Nephron progenitor cell (in vitro differentiated cells): Measurements from ENCODE around the gene MLIP.

Experiments
- DNase-seq: peaks from one replicate; pipeline ENCODE4 v3.0.0; 2021
- H3K27ac Mint-ChIP-seq: 2 replicates; pipeline ENCODE4 v1.8.0; 2021; ENCODE audit warnings: mild to moderate bottlenecking, moderate library complexity, mixed read lengths
- H3K27me3 Mint-ChIP-seq: 2 replicates; pipeline ENCODE4 v1.8.0; 2021; ENCODE audit warnings: mild to moderate bottlenecking, low read depth, mixed read lengths; ENCODE audit not compliant: poor library complexity
- H3K36me3 Mint-ChIP-seq: 2 replicates; pipeline ENCODE4 v1.8.0; 2021; ENCODE audit warnings: low read depth, mixed read lengths
- H3K4me1 Mint-ChIP-seq: 2 replicates; pipeline ENCODE4 v1.8.0; 2021; ENCODE audit warnings: mixed read lengths
- H3K4me3 Mint-ChIP-seq: 2 replicates; pipeline ENCODE4 v1.8.0; 2021; ENCODE audit warnings: mild to moderate bottlenecking, moderate library complexity, mixed read lengths
- H3K9me3 Mint-ChIP-seq: 2 replicates; pipeline ENCODE4 v1.8.0; 2021; ENCODE audit warnings: mild to moderate bottlenecking, moderate library complexity, mixed read lengths
- CTCF ChIP-seq: fragments of 200-600 bp; sonication (generic); IDR thresholded peaks from 2 replicates; pipeline ENCODE4 v1.5.0; 2021; ENCODE audit warnings: antibody characterized with exemption

Gene MLIP

GRCh38 chr6:54111341-54112045 is at the start of gene MLIP:
MLIP (plus strand) TSS chr6:54111443; CDS start chr6:54111480, 37 bp downstream.
- Mint-ChIP-seq H3K27ac (no peak within 1 kb of the TSS), H3K4me1 (peaks cover 17% of the 10 kb centered on the region), H3K4me3 (no peak within 1 kb of the TSS), H3K36me3 (no peaks in the 10 kb centered on the region), H3K9me3 (peaks cover 7% of the 10 kb centered on the region), H3K27me3 (peaks cover 8% of the 10 kb centered on the region)
- TF ChIP-seq CTCF, result no peak
- DNase-seq, result no peak

GRCh38 chr6:54063228-54063539 is 48.1 kb upstream of the MLIP start:
- Mint-ChIP-seq H3K36me3 (no peaks in the 10 kb centered on the region), H3K4me1 (peaks cover 9% of the 10 kb centered on the region), H3K9me3 (no peaks in the 10 kb centered on the region), H3K27me3 (no peaks in the 10 kb centered on the region), H3K4me3 (no peak overlapping the region), H3K27ac (no peak overlapping the region)
- no peak for DNase-seq
- no peak for TF ChIP-seq CTCF

GRCh38 chr6:54068694-54069093 is 42.5 kb upstream of the MLIP start:
- Mint-ChIP-seq H3K4me3 (no peak overlapping the region), H3K9me3 (no peaks in the 10 kb centered on the region), H3K27ac (no peak overlapping the region), H3K36me3 (no peaks in the 10 kb centered on the region), H3K4me1 (peaks cover 18% of the 10 kb centered on the region), H3K27me3 (no peaks in the 10 kb centered on the region)
- no peak for DNase-seq
- TF ChIP-seq CTCF, result no peak

- no peaks in the 10 kb centered on the region for H3K27me3 Mint-ChIP-seq
- H3K27ac Mint-ChIP-seq, result no peak overlapping the region
- no peaks in the 10 kb centered on the region for H3K36me3 Mint-ChIP-seq
- TF ChIP-seq CTCF, result no peak
- H3K4me1 Mint-ChIP-seq, result peaks cover 18% of the 10 kb centered on the region
- H3K4me3 Mint-ChIP-seq, result no peak overlapping the region
- DNase-seq, result no peak
- no peaks in the 10 kb centered on the region for H3K9me3 Mint-ChIP-seq
These were observed 41.2 kb upstream of the MLIP start for GRCh38 chr6:54070025-54070424.

- H3K9me3 Mint-ChIP-seq, result no peaks in the 10 kb centered on the region
- H3K4me1 Mint-ChIP-seq, result peaks cover 18% of the 10 kb centered on the region
- TF ChIP-seq CTCF, result no peak
These were observed 39.4 kb upstream of the MLIP start for GRCh38 chr6:54071821-54072340.

More at GRCh38 chr6:54071821-54072340, 39.4 kb upstream of the MLIP start:
- DNase-seq, result no peak
- H3K27me3 Mint-ChIP-seq, result no peaks in the 10 kb centered on the region
- no peaks in the 10 kb centered on the region for H3K36me3 Mint-ChIP-seq
- H3K4me3 Mint-ChIP-seq, result no peak overlapping the region
- H3K27ac Mint-ChIP-seq, result no peak overlapping the region
